ENCODE results near the gene NTM. TPM values are rescaled to one million over a fixed set of nuclear protein-coding genes. Genes with fewer than 3 reads are reported as not detected.

The NTM gene
- total and polyA plus RNA-seq, 2 of the 8 experiments (the other 6 are each of a cell fraction or from before 2014, with no cell fraction given), result 13.4 to 20.0 TPM

GRCh38 chr11:131583938-131584337, 213.5 kb downstream of the NTM start (continued):
- TF ChIP-seq TEAD4 (IDR thresholded peaks at IDR 0.05; ENCODE audit: low read depth, low read length), result no peak
- no peak for TF ChIP-seq TAF1 (IDR thresholded peaks at IDR 0.05; ENCODE audit: low read depth, low read length)
- no peak for TF ChIP-seq NRF1 (IDR thresholded peaks at IDR 0.05; ENCODE audit: low read depth, low read length)
